ENCODE data around the gene OR8S1.

DNA sequence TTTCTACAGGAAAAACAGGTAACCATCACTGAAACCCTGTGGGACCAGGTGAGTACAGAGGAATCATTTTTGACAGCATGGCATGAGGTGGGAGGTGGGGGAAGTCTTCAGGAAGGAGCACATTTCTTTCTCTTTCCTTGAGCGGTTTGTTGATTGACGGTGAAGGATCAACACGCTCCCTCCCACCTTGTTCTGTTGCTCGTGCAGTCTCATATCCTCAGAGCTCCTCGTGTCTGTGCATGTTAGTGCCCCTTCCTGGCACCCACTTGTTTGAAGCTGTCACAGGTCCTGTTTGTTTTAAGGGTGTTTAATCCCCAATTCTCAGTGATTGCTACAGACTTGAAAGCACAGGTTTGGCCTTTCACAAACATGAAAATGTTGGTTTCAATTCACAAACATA, 38.8 kb upstream of the OR8S1 start:
- TF ChIP-seq CTCF (IDR thresholded peaks at IDR 0.05), result no peak
- TF ChIP-seq POLR2A (IDR thresholded peaks at IDR 0.05), result no peak
